GM21447 (cell line): ENCODE data around the gene LRRC2.
"Not testable (repeated sequence)": the region's sequence is repeated elsewhere in the genome, so short reads cannot be mapped to it uniquely, and the experiment has no call there.

Source experiments
- ATAC-seq: cut with Tn5 transposase; IDR thresholded peaks from one replicate; pipeline ENCODE4 v1.9.1; 2021; ENCODE audit not compliant: unreplicated experiment

Gene LRRC2

DNA sequence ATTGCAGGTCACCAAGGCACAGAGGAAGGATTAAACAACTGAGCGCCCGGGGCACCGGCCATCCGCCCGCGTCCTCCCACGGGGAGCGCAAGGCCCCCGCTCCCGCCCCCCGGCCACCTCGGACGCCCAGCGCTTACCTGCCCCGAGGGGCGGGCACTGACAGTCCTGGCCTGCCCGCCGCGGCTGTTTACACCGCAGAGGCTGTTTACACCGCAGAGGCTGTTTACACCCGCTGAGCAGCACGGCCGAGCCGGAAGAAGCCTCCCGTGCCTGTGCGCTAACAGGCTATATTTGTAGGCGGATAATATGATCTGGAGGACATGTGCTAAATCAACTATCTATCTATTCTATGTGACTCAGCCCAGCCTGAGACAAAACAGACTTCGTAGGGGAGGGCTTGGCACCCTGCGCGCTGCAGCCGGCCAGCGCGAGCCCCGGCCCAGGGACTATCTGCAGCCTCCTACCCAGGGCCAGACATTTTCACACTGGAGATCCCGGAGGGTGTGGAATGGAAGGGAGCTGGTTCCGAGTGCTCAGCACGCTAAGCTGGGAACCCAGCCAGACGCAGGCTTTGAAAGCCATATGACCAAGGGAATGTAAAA lies at the start of gene LRRC2:
TSS of gene LRRC2 (minus strand) at position 263 of the 602 bp plus-strand sequence. CDS start 14,711 bp downstream, outside the sequence.
- ATAC-seq = no peak

- ATAC-seq = no peak
Measured at GRCh38 chr3:46615050-46615775, 49.1 kb upstream of the LRRC2 start.

DNA sequence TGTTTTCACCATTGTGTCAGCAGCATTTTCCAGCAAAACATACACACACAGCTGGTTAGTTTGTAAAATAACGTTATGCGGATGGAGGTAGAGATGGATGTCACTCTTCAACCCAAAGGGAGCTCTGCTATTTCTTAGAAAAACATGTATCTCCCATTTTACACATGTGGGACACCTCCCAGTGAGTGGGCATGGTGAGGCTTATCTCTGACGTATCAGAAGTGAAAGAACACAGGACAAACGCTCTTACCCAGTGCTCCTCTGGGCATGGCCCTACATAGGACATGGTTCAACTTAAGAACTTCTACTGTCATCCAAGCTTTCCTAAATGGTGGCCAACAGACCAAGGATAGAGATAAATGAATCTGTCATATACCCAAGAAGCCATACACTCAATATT lies 48.3 kb upstream of the LRRC2 start:
- no peak for ATAC-seq

DNA sequence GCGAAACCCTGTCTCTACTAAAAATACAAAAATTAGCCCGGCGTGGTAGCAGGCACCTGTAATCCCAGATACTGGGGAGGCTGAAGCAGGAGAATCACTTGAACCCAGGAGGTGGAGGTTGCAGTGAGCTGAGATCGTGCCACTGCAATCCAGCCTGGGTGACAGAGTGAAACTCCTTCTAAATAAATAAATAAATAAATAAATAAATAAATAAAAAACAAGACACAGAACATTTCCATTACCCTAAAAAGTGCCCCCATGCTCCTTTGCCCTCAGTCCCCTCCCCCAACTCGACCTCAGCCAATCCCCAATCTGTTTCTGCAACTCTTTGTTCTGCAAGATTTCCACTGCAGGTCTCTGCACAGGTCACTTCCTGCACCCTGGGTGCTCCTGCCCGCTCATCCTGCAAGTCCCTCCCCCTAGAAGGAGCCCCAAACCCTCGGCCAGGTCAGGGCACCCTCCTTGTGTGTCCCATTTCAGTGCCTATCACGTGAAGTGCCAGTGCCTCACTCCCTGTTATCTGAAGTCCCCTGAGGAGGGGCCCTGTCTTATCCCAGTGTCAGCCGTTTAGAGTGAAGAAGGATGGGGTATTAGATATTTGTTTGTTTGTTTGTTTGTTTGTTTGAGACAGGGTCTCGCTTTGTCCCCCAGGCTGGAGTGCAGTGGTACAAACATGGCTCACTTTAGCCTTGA lies 47.4 kb upstream of the LRRC2 start:
- no peak for ATAC-seq

GRCh38 chr3:46612324-46612723 lies 46.2 kb upstream of the LRRC2 start, which contains the start of gene FAM240A:
Gene FAM240A (plus strand): TSS chr3:46612525. CDS start chr3:46612684, 159 bp downstream.
- ATAC-seq = no peak

- no peak for ATAC-seq
Measured at GRCh38 chr3:46609944-46610722, 44.0 kb upstream of the LRRC2 start.

GRCh38 chr3:46609212-46609721 lies 43.2 kb upstream of the LRRC2 start:
- ATAC-seq = no peak

GRCh38 chr3:46607603-46608028 lies 41.5 kb upstream of the LRRC2 start:
- no peak for ATAC-seq

DNA sequence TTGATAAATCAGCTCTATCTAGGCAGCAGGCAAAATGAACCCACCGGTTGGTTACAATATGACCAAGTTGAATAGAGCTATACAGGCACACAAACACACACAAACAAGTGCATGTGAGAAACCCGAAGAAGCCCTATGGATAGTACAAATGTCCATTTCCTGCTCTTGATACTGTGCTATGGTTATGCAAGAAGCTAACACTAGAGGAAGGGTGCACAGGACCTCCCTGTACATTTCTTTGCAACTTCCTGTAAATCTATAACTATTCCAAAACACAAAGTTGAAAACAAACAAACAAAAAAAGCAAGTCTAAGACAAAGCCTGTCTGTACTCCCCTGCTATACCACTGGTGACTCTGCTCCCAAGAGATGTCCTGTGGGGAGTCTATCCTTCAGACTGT lies 38.0 kb upstream of the LRRC2 start:
- ATAC-seq = no peak

DNA sequence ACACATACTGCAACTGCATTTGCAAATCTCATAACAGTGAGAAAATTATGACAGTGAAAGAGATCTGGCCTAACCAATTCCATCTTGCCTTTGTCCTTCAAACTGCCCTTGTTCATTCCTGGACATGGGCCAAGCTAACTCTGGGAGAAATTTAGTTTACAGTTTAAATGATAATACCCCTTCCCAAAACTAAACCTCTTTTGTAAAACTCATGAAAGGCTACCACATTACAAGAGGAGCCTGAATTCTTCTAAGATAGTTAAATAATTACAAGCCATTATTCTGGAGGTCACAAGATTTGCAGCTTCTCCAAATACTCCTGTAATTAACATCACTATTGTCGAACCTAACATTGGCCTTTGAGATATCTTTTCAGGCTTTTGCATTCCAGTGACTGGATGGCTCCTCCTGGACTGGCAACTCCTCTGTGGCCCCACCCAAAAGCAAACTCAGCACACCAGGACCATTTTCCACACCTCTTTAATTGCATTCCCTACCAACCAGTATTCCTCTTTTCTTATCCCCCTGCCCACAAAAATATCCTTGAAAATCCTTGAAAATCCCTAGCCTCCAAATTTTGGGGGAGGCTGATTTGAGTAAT lies 37.4 kb upstream of the LRRC2 start:
- ATAC-seq = no peak

- no peak for ATAC-seq
Measured at GRCh38 chr3:46599590-46599989, 33.5 kb upstream of the LRRC2 start.

GRCh38 chr3:46595819-46596314 lies 29.8 kb upstream of the LRRC2 start:
- no peak for ATAC-seq

- ATAC-seq = no peak
Measured at GRCh38 chr3:46594723-46595122, 28.6 kb upstream of the LRRC2 start.

DNA sequence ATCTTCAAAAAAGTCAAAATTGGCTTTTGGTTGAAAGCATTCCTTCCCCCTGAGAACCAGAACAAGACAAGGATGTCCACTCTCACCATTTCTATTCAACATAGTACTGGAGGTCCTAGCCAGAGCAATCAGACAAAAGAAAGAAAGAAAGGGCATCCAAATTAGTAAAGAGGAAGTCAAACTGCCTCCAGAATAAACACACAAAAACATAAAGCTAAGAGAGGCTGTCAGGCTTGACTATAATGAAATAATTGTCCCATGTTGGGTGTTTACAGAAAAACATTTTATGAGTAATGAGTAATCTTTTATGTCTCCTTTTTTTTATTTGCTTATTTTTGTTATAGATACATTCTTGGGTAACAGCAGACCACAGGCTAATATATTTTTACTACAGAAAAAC lies 27.9 kb upstream of the LRRC2 start:
- ATAC-seq = no peak

GRCh38 chr3:46593274-46593862 lies 27.3 kb upstream of the LRRC2 start:
- ATAC-seq = no peak

- not testable (repeated sequence) for ATAC-seq
Measured at GRCh38 chr3:46587268-46587667, 21.2 kb upstream of the LRRC2 start.

DNA sequence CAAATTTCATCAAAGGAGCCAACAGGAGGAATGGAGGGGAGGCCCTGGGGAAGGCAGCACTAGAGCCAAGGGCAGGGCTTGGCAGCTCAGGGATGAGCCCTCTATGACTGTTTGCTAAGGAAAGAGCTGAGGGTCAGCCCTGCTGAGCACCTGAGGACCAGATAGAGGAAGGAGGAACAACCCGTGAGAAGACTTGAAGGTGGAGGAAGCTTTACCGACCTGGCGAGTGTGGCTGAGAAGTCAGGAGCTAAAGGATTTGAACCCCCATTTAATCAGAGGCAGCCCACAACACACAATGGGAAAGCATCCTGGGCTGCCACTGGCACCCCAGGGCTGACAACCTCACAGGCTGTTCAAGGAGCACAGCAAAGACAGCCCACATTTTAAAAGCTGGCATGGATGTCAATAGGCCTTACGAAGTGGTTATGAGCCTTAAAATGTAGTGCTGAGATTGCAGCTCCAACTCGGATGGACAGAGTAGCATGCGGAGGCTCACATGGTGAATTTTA lies 20.7 kb upstream of the LRRC2 start:
- ATAC-seq = no peak

GRCh38 chr3:46585799-46586693 lies 19.9 kb upstream of the LRRC2 start:
- ATAC-seq = no peak
